ENCODE results near the gene SERPINA7.

DNA sequence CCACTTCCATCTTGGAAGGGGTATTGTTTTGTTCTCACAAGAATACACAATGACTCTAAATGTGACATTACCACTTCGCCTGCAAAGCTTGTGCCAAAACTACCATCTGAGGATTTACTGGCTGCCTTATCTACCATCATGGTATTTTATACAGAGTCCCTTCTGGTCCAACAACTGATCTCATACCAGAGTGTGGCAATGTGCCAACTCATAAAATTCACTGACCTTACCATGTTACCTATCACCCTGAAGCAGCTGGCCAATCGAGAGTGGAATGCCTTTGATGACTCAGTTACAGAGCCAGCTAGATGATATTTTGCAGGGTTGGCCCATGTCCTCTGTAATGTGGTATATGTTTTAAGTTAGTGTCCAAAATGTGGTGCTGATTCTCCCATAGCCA, 3.8 kb upstream of the SERPINA7 start:
- TF ChIP-seq, protein P1, sequence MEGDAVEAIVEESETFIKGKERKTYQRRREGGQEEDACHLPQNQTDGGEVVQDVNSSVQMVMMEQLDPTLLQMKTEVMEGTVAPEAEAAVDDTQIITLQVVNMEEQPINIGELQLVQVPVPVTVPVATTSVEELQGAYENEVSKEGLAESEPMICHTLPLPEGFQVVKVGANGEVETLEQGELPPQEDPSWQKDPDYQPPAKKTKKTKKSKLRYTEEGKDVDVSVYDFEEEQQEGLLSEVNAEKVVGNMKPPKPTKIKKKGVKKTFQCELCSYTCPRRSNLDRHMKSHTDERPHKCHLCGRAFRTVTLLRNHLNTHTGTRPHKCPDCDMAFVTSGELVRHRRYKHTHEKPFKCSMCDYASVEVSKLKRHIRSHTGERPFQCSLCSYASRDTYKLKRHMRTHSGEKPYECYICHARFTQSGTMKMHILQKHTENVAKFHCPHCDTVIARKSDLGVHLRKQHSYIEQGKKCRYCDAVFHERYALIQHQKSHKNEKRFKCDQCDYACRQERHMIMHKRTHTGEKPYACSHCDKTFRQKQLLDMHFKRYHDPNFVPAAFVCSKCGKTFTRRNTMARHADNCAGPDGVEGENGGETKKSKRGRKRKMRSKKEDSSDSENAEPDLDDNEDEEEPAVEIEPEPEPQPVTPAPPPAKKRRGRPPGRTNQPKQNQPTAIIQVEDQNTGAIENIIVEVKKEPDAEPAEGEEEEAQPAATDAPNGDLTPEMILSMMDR (conservative IDR thresholded peaks at IDR 0.05 in 1 of 2, IDR thresholded peaks at IDR 0.05 in 1 of 2; ENCODE audit: low read depth in 1 of 2, low read length in 2 of 2): no peak
- TF ChIP-seq EZH2 (IDR thresholded peaks at IDR 0.05; ENCODE audit: low read length, missing control alignments): no peak
